GM12878 (cell line): Measurements from ENCODE around the gene SMTNL1.

Experiments used
- ATF7 ChIP-seq: fragments of 450-650 bp; IDR thresholded peaks from 2 replicates; pipeline ENCODE4 v1.6.1; 2016; ENCODE audit warnings: low read depth, mild to moderate bottlenecking
- BCL3 ChIP-seq: IDR thresholded peaks from 2 replicates; pipeline ENCODE4 v1.6.1; 2011; ENCODE audit warnings: borderline replicate concordance, low read depth, mild to moderate bottlenecking, moderate library complexity, low read length; ENCODE audit not compliant: insufficient read depth, poor library complexity, severe bottlenecking
- CEBPB ChIP-seq, 2 experiments: fragments of 150-350 bp in 1 of 2; IDR thresholded peaks; 2 replicates each; pipeline ENCODE4 v1.6.1; 2012 to 2014; ENCODE audit warnings: low read depth in 2 of 2, low read length in 2 of 2, borderline replicate concordance in 1 of 2, inconsistent platforms in 1 of 2
- CTCF ChIP-seq, 3 experiments: IDR thresholded peaks in 2 of 3; conservative IDR thresholded peaks in 1 of 3; 2 replicates each; pipeline ENCODE4 v1.5.1; 2011; ENCODE audit warnings: low read depth in 3 of 3, low read length in 3 of 3, mild to moderate bottlenecking in 3 of 3, control low read depth in 2 of 3, moderate library complexity in 2 of 3, inconsistent platforms in 1 of 3, mixed read lengths in 1 of 3; ENCODE audit not compliant: control insufficient read depth in 2 of 3, insufficient read depth in 1 of 3; ENCODE audit errors: extremely low read depth in 1 of 3
- EP300 ChIP-seq, 2 experiments: fragments of 150-350 bp in 1 of 2; IDR thresholded peaks; 2 replicates each; pipeline ENCODE4 v1.6.1; 2011 to 2012; ENCODE audit warnings: low read depth in 2 of 2, low read length in 2 of 2, borderline replicate concordance in 1 of 2, improper control_type of control experiment in 1 of 2, inconsistent platforms in 1 of 2; ENCODE audit not compliant: control insufficient read depth in 1 of 2
- EZH2 ChIP-seq: IDR thresholded peaks from 2 replicates; pipeline ENCODE4 v1.6.1; 2012; ENCODE audit warnings: low read depth, mild to moderate bottlenecking, control low read depth, inconsistent platforms, low read length, borderline replicate concordance; ENCODE audit not compliant: control insufficient read depth
- FOXK2 ChIP-seq: fragments of 450-650 bp; IDR thresholded peaks from 2 replicates; pipeline ENCODE4 v1.6.1; 2017; ENCODE audit warnings: mild to moderate bottlenecking, moderate library complexity
- NFYB ChIP-seq: IDR thresholded peaks from 2 replicates; pipeline ENCODE4 v1.6.1; 2011; ENCODE audit warnings: low read depth, mild to moderate bottlenecking, low read length, improper control_type of control experiment, moderate library complexity; ENCODE audit not compliant: insufficient read depth
- POLR2A ChIP-seq: IDR thresholded peaks from 2 replicates; pipeline ENCODE4 v1.6.1; 2011; ENCODE audit warnings: low read depth, mild to moderate bottlenecking, low read length
- POLR2AphosphoS2 ChIP-seq: IDR thresholded peaks from 2 replicates; pipeline ENCODE4 v1.6.1; 2011; ENCODE audit warnings: low read depth, mild to moderate bottlenecking, low read length, improper control_type of control experiment, moderate library complexity
- SREBF1 ChIP-seq: IDR thresholded peaks from 2 replicates; pipeline ENCODE4 v1.6.1; 2012; ENCODE audit warnings: mild to moderate bottlenecking, low read length
- SUZ12 ChIP-seq: fragments of 200-600 bp; sonication (generic); IDR thresholded peaks from one replicate; pipeline ENCODE4 v1.6.1; 2018; ENCODE audit warnings: antibody characterized with exemption, mild to moderate bottlenecking; ENCODE audit not compliant: unreplicated experiment
- TF ChIP-seq, protein P1 (sequence below): fragments of 450-650 bp; IDR thresholded peaks from 2 replicates; pipeline ENCODE4 v1.6.1; 2017; ENCODE audit warnings: antibody characterized with exemption, mild to moderate bottlenecking, moderate library complexity

GRCh38 chr11:57501953-57502352 lies 35.4 kb upstream of the SMTNL1 start:
- TF ChIP-seq CTCF (IDR thresholded peaks at IDR 0.05 in 2 of 3, conservative IDR thresholded peaks at IDR 0.05 in 1 of 3; ENCODE audit: control insufficient read depth in 2 of 3, extremely low read depth in 1 of 3, insufficient read depth in 1 of 3, low read depth in 3 of 3, low read length in 3 of 3) = no peak
- TF ChIP-seq BCL3 = no peak
- no peak for TF ChIP-seq FOXK2
- TF ChIP-seq EP300 (IDR thresholded peaks at IDR 0.05; ENCODE audit: borderline replicate concordance in 1 of 2, control insufficient read depth in 1 of 2, low read depth in 2 of 2, low read length in 2 of 2) = no peak
- TF ChIP-seq EZH2 = no peak
- TF ChIP-seq POLR2AphosphoS2 = no peak
- TF ChIP-seq CEBPB (IDR thresholded peaks at IDR 0.05; ENCODE audit: borderline replicate concordance in 1 of 2, low read depth in 2 of 2, low read length in 2 of 2) = no peak
- TF ChIP-seq SUZ12 = no peak
- no peak for TF ChIP-seq SREBF1
- TF ChIP-seq NFYB = no peak
- TF ChIP-seq POLR2A = no peak
- TF ChIP-seq, protein P1, sequence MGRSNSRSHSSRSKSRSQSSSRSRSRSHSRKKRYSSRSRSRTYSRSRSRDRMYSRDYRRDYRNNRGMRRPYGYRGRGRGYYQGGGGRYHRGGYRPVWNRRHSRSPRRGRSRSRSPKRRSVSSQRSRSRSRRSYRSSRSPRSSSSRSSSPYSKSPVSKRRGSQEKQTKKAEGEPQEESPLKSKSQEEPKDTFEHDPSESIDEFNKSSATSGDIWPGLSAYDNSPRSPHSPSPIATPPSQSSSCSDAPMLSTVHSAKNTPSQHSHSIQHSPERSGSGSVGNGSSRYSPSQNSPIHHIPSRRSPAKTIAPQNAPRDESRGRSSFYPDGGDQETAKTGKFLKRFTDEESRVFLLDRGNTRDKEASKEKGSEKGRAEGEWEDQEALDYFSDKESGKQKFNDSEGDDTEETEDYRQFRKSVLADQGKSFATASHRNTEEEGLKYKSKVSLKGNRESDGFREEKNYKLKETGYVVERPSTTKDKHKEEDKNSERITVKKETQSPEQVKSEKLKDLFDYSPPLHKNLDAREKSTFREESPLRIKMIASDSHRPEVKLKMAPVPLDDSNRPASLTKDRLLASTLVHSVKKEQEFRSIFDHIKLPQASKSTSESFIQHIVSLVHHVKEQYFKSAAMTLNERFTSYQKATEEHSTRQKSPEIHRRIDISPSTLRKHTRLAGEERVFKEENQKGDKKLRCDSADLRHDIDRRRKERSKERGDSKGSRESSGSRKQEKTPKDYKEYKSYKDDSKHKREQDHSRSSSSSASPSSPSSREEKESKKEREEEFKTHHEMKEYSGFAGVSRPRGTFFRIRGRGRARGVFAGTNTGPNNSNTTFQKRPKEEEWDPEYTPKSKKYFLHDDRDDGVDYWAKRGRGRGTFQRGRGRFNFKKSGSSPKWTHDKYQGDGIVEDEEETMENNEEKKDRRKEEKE = no peak
- TF ChIP-seq ATF7 = no peak
